Posterior vena cava (tissue), 2 donors: ENCODE measurements around the gene SUPT20HL2. TPM values are rescaled to one million over a fixed set of nuclear protein-coding genes. Genes with fewer than 3 reads are reported as not detected.
"Not testable (repeated sequence)": the region's sequence is repeated elsewhere in the genome, so short reads cannot be mapped to it uniquely, and the experiment has no call there.

Experiments used
- DNase-seq: peaks from one replicate; pipeline ENCODE4 v3.0.0-alpha.2; 2020; ENCODE audit warnings: low spot score
- intact Hi-C, 2 donors: fragments of 100-400 bp; cut with DNase I; formaldehyde crosslinking; loops; one replicate each; pipeline versions ENCODE4 v1.14.1 to v1.14.2; 2022 to 2023
- long read RNA-seq, 2 donors: library from polyadenylated mRNA; unstranded; transcript quantifications; one replicate each; pipeline ENCODE4 v2.0.0, GENCODE V29; 2020 to 2021
- total RNA-seq, 2 donors: library from RNA; stranded (reverse); fragmentation: NEBNext Ultra II Directional; extraction: Animal tissue kit (Norgen Biotek cat#: 25700); gene quantifications; one replicate each; pipeline ENCODE4 v1.2.1, GENCODE V29; 2021
- donor health status: DM: yes; HTN: yes; CAD: no.
- donor health status: DM: yes; HTN: yes; CAD: no.

The SUPT20HL2 gene
- 1 to 10 TPM in 1 of 2 donors, under 1 TPM in 1; 0.76 to 1.9 TPM for total RNA-seq
- long read RNA-seq, donor 1, result 0 reads
- long read RNA-seq, donor 2, partial matches to known transcripts, result 0 of 1 reads
- long read RNA-seq, donor 2, other reads (novel, unspliced or antisense), result 0 of 1 reads

- no peak for DNase-seq
- intact Hi-C loops, result no loop called here
These were observed at the start of gene SUPT20HL2 for GRCh38 chrX:24314019-24314635. Gene SUPT20HL2, minus strand, starts transcription at chrX:24314069. Its CDS starts 754 bp downstream, at chrX:24313315.

GRCh38 chrX:24362089-24362745 lies 48.3 kb upstream of the SUPT20HL2 start:
- DNase-seq, result not testable (repeated sequence)
- intact Hi-C loops, result loop anchor here in 1 of 2 donors (10.0 kb wide), 1 partner anchor 133 kb away; no protein-coding TSS in a partner anchor

- no peak for DNase-seq
- intact Hi-C loops, result loop anchor here in 1 of 2 donors (10.0 kb wide), 1 partner anchor 135 kb away; no protein-coding TSS in a partner anchor
These were observed 46.4 kb upstream of the SUPT20HL2 start, which contains the start of gene SUPT20HL1 for GRCh38 chrX:24360272-24360671. Gene SUPT20HL1, plus strand, starts transcription at chrX:24360639. Its CDS starts 2,122 bp downstream, at chrX:24362761.

- intact Hi-C loops, result no loop called here
- DNase-seq, result no peak
These were observed 43.2 kb upstream of the SUPT20HL2 start for GRCh38 chrX:24357106-24357505.

- no peak for DNase-seq
- intact Hi-C loops, result no loop called here
These were observed 41.2 kb upstream of the SUPT20HL2 start for GRCh38 chrX:24355095-24355494.

- no peak for DNase-seq
- intact Hi-C loops, result no loop called here
These were observed 36.3 kb upstream of the SUPT20HL2 start for GRCh38 chrX:24350217-24350616.

GRCh38 chrX:24347881-24348280 lies 34.0 kb upstream of the SUPT20HL2 start:
- intact Hi-C loops, result no loop called here
- no peak for DNase-seq

- intact Hi-C loops, result no loop called here
- DNase-seq, result no peak
These were observed 29.9 kb upstream of the SUPT20HL2 start for GRCh38 chrX:24343719-24344118.

- intact Hi-C loops, result no loop called here
- DNase-seq, result no peak
These were observed 27.9 kb upstream of the SUPT20HL2 start for GRCh38 chrX:24341795-24342194.

GRCh38 chrX:24340501-24340900 lies 26.6 kb upstream of the SUPT20HL2 start:
- intact Hi-C loops, result no loop called here
- no peak for DNase-seq

- intact Hi-C loops, result no loop called here
These were observed 26.0 kb upstream of the SUPT20HL2 start for GRCh38 chrX:24339911-24340310.

GRCh38 chrX:24335871-24336270 lies 22.0 kb upstream of the SUPT20HL2 start:
- intact Hi-C loops, result no loop called here

More at GRCh38 chrX:24339911-24340310, 26.0 kb upstream of the SUPT20HL2 start:
- DNase-seq, result no peak

GRCh38 chrX:24334461-24334860 lies 20.6 kb upstream of the SUPT20HL2 start:
- no peak for DNase-seq
- intact Hi-C loops, result no loop called here

More at GRCh38 chrX:24335871-24336270, 22.0 kb upstream of the SUPT20HL2 start:
- DNase-seq, result no peak

- intact Hi-C loops, result no loop called here
- no peak for DNase-seq
These were observed 19.5 kb upstream of the SUPT20HL2 start for GRCh38 chrX:24333371-24333770.

GRCh38 chrX:24332878-24333277 lies 19.0 kb upstream of the SUPT20HL2 start:
- intact Hi-C loops, result no loop called here

GRCh38 chrX:24325231-24325630 lies 11.4 kb upstream of the SUPT20HL2 start:
- intact Hi-C loops, result no loop called here
- DNase-seq, result no peak

More at GRCh38 chrX:24332878-24333277, 19.0 kb upstream of the SUPT20HL2 start:
- DNase-seq, result no peak

GRCh38 chrX:24321741-24322395 lies 8.0 kb upstream of the SUPT20HL2 start:
- intact Hi-C loops, result no loop called here

GRCh38 chrX:24317567-24317966 lies 3.7 kb upstream of the SUPT20HL2 start:
- intact Hi-C loops, result no loop called here
- no peak for DNase-seq

More at GRCh38 chrX:24321741-24322395, 8.0 kb upstream of the SUPT20HL2 start:
- DNase-seq, result no peak

- intact Hi-C loops, result no loop called here
- no peak for DNase-seq
These were observed 2.2 kb upstream of the SUPT20HL2 start for GRCh38 chrX:24316111-24316510.

GRCh38 chrX:24312249-24312607 lies 1.6 kb downstream of the SUPT20HL2 start:
- intact Hi-C loops, DNase-seq: not testable (repeated sequence)
